IMR-90 (cell line): ENCODE results near the gene IGF2R. TPM values are rescaled to one million over a fixed set of nuclear protein-coding genes. Genes with fewer than 3 reads are reported as not detected.

Experiments used
- ATAC-seq: fragments of 200-7000 bp; cut with Tn5 transposase; 2 replicates; pipeline ENCODE4 v1.9.1; 2020; ENCODE audit warnings: low read depth, mild to moderate bottlenecking, moderate library complexity
- BruUV-seq: library from RNA; stranded (reverse); fragments of 400-500 nt; replicated peaks from 2 replicates; lab custom pipeline; 2021; lab: Mats Ljungman, UMichigan
- CTCF ChIA-PET: fragments of 300-600 bp; formaldehyde crosslinking; extraction: SDS; loops from one replicate; lab custom pipeline; 2021; ENCODE audit warnings: antibody characterized with exemption; lab: Yijun Ruan, JAX
- POLR2A ChIA-PET: fragments of 300-600 bp; sonication (Branson Sonifier 250); formaldehyde crosslinking; loops from one replicate; lab custom pipeline; 2022; ENCODE audit warnings: antibody characterized with exemption; ENCODE audit not compliant: unreplicated experiment; lab: Charles Lee
- DNase-seq: peaks from one replicate; pipeline ENCODE4 v3.0.0; 2013
- H2AFZ ChIP-seq: replicated peaks from 2 replicates; pipeline ENCODE3; 2013; ENCODE audit warnings: low read length, mild to moderate bottlenecking; ENCODE audit not compliant: poor library complexity
- H2AK5ac ChIP-seq: 2 replicates; pipeline ENCODE4 v1.6.1; 2013; ENCODE audit warnings: low read depth, low read length, inconsistent platforms
- H2AK9ac ChIP-seq: replicated peaks from 2 replicates; pipeline ENCODE3; 2013; ENCODE audit warnings: mild to moderate bottlenecking, low read depth, low read length, moderate library complexity; ENCODE audit not compliant: poor library complexity
- H2BK120ac ChIP-seq: 2 replicates; pipeline ENCODE4 v1.6.1; 2013; ENCODE audit warnings: low read depth, low read length, inconsistent platforms
- H2BK15ac ChIP-seq: 3 replicates; pipeline ENCODE4 v1.6.1; 2013; ENCODE audit warnings: low read depth, low read length, inconsistent platforms
- H2BK20ac ChIP-seq: 2 replicates; pipeline ENCODE4 v1.6.1; 2013; ENCODE audit warnings: low read depth, mild to moderate bottlenecking, inconsistent platforms, low read length, moderate library complexity
- H2BK5ac ChIP-seq: 2 replicates; pipeline ENCODE4 v1.6.1; 2013; ENCODE audit warnings: mild to moderate bottlenecking, low read depth, low read length, inconsistent platforms; ENCODE audit not compliant: poor library complexity, severe bottlenecking
- H3K14ac ChIP-seq: replicated peaks from 2 replicates; pipeline ENCODE4 v1.6.1; 2013; ENCODE audit warnings: low read depth, low read length, inconsistent platforms
- H3K18ac ChIP-seq: 2 replicates; pipeline ENCODE4 v1.6.1; 2013; ENCODE audit warnings: low read depth, low read length, control low read depth
- H3K23ac ChIP-seq: 2 replicates; pipeline ENCODE4 v1.6.1; 2013; ENCODE audit warnings: low read depth, low read length, inconsistent platforms
- H3K27ac ChIP-seq: 2 replicates; pipeline ENCODE4 v1.5.1; 2013; ENCODE audit warnings: mild to moderate bottlenecking, control low read depth, low read length; ENCODE audit not compliant: insufficient read depth
- H3K27me3 ChIP-seq: 2 replicates; pipeline ENCODE4 v1.6.1; 2013; ENCODE audit warnings: low read length; ENCODE audit not compliant: control insufficient read depth, insufficient read depth
- H3K36me3 ChIP-seq: 2 replicates; pipeline ENCODE4 v1.6.1; 2013; ENCODE audit warnings: low read length, mixed read lengths; ENCODE audit not compliant: control insufficient read depth, insufficient read depth
- H3K4ac ChIP-seq: 2 replicates; pipeline ENCODE4 v1.6.1; 2013; ENCODE audit warnings: low read depth, low read length, inconsistent platforms
- H3K4me1 ChIP-seq: 2 replicates; pipeline ENCODE4 v1.6.1; 2013; ENCODE audit warnings: low read length, mixed read lengths; ENCODE audit not compliant: control insufficient read depth, insufficient read depth
- H3K4me2 ChIP-seq: 2 replicates; pipeline ENCODE4 v1.6.1; 2013; ENCODE audit warnings: low read depth, mild to moderate bottlenecking, control low read depth, low read length, moderate library complexity
- H3K4me3 ChIP-seq: 2 replicates; pipeline ENCODE4 v1.5.1; 2013; ENCODE audit warnings: low read depth, mild to moderate bottlenecking, control low read depth, low read length, moderate library complexity; ENCODE audit not compliant: insufficient read depth
- H3K56ac ChIP-seq: 2 replicates; pipeline ENCODE4 v1.6.1; 2013; ENCODE audit warnings: low read length, inconsistent platforms; ENCODE audit not compliant: insufficient read depth; ENCODE audit errors: extremely low read depth
- H3K79me1 ChIP-seq, 2 experiments: 2 replicates each; pipeline ENCODE4 v1.6.1; 2013; ENCODE audit warnings: low read length in 2 of 2, inconsistent platforms in 1 of 2, low read depth in 1 of 2
- H3K9ac ChIP-seq: 2 replicates; pipeline ENCODE4 v1.6.1; 2013; ENCODE audit warnings: low read depth, low read length, control low read depth
- H3K9me1 ChIP-seq: 2 replicates; pipeline ENCODE4 v1.6.1; 2013; ENCODE audit warnings: low read length, inconsistent platforms; ENCODE audit not compliant: insufficient read depth
- H3K9me3 ChIP-seq: 2 replicates; pipeline ENCODE4 v1.6.1; 2013; ENCODE audit warnings: low read length; ENCODE audit not compliant: control insufficient read depth, insufficient read depth
- H4K20me1 ChIP-seq: 2 replicates; pipeline ENCODE4 v1.6.1; 2013; ENCODE audit warnings: low read length, inconsistent platforms; ENCODE audit not compliant: insufficient read depth
- H4K5ac ChIP-seq: 2 replicates; pipeline ENCODE4 v1.6.1; 2013; ENCODE audit warnings: mild to moderate bottlenecking, low read depth, low read length, control low read depth
- H4K8ac ChIP-seq, 2 experiments: 2 replicates each; pipeline ENCODE4 v1.6.1; 2013; ENCODE audit warnings: low read depth in 2 of 2, low read length in 2 of 2, control low read depth in 1 of 2, inconsistent platforms in 1 of 2
- H4K91ac ChIP-seq: 2 replicates; pipeline ENCODE4 v1.6.1; 2013; ENCODE audit warnings: low read depth, low read length, inconsistent platforms; ENCODE audit not compliant: insufficient read depth
- BHLHE40 ChIP-seq: fragments of 150-350 bp; IDR thresholded peaks from 2 replicates; pipeline ENCODE4 v1.6.1; 2016; ENCODE audit warnings: mild to moderate bottlenecking, low read depth, low read length
- CEBPB ChIP-seq: IDR thresholded peaks from 2 replicates; pipeline ENCODE4 v1.6.1; 2012; ENCODE audit warnings: low read depth, low read length, improper control_type of control experiment
- CHD1 ChIP-seq: IDR thresholded peaks from 2 replicates; pipeline ENCODE4 v1.6.1; 2012; ENCODE audit warnings: low read depth, low read length, improper control_type of control experiment
- CTCF ChIP-seq: conservative IDR thresholded peaks from 2 replicates; pipeline ENCODE4 v1.5.1; 2012; ENCODE audit warnings: mild to moderate bottlenecking, low read depth, low read length, improper control_type of control experiment
- ELK1 ChIP-seq: fragments of 150-350 bp; IDR thresholded peaks from 2 replicates; pipeline ENCODE4 v1.6.1; 2016; ENCODE audit warnings: low read depth, mild to moderate bottlenecking, low read length, moderate library complexity, borderline replicate concordance
- FOS ChIP-seq: fragments of 150-350 bp; IDR thresholded peaks from 2 replicates; pipeline ENCODE4 v1.6.1; 2016; ENCODE audit warnings: low read depth, low read length
- MAFK ChIP-seq: IDR thresholded peaks from 2 replicates; pipeline ENCODE4 v1.6.1; 2012; ENCODE audit warnings: low read depth, low read length, improper control_type of control experiment
- MAZ ChIP-seq: IDR thresholded peaks from 2 replicates; pipeline ENCODE4 v1.6.1; 2012; ENCODE audit warnings: low read depth, mild to moderate bottlenecking, low read length, improper control_type of control experiment, moderate library complexity, borderline replicate concordance
- MXI1 ChIP-seq: IDR thresholded peaks from 2 replicates; pipeline ENCODE4 v1.6.1; 2012; ENCODE audit warnings: low read depth, mild to moderate bottlenecking, low read length, moderate library complexity, borderline replicate concordance
- NFE2L2 ChIP-seq: fragments of 150-350 bp; IDR thresholded peaks from 2 replicates; pipeline ENCODE4 v1.6.1; 2016; ENCODE audit warnings: low read depth, mild to moderate bottlenecking, low read length
- POLR2A ChIP-seq: IDR thresholded peaks from 2 replicates; pipeline ENCODE4 v1.6.1; 2012; ENCODE audit warnings: mild to moderate bottlenecking, low read depth, low read length
- RAD21 ChIP-seq: IDR thresholded peaks from 2 replicates; pipeline ENCODE4 v1.6.1; 2012; ENCODE audit warnings: low read length, improper control_type of control experiment
- RCOR1 ChIP-seq: IDR thresholded peaks from 2 replicates; pipeline ENCODE4 v1.6.1; 2012; ENCODE audit warnings: mild to moderate bottlenecking, low read length, improper control_type of control experiment; ENCODE audit not compliant: insufficient replicate concordance
- RFX5 ChIP-seq: IDR thresholded peaks from 2 replicates; pipeline ENCODE4 v1.8.0; 2012; ENCODE audit warnings: low read depth, mild to moderate bottlenecking, low read length, moderate library complexity
- SMC3 ChIP-seq: fragments of 150-350 bp; IDR thresholded peaks from 2 replicates; pipeline ENCODE4 v1.6.1; 2016; ENCODE audit warnings: low read depth, mild to moderate bottlenecking, antibody characterized with exemption, low read length, moderate library complexity
- USF2 ChIP-seq: fragments of 150-350 bp; IDR thresholded peaks from 2 replicates; pipeline ENCODE4 v1.6.1; 2017; ENCODE audit warnings: mild to moderate bottlenecking, antibody characterized with exemption, low read length, low read depth
- WGBS, 2 experiments: methylation state at CpG; one replicate each; pipeline versions ENCODE4 v1.1.5 to v1.1.7; 2013; ENCODE audit warnings: missing lambda C conversion rate in 2 of 2; ENCODE audit not compliant: insufficient read length in 1 of 2; ENCODE audit errors: extremely low coverage in 2 of 2; 5-methylcytosine and 5-hydroxymethylcytosine counted together
- dilution Hi-C: fragments of 300-500 bp; cut with HindIII; formaldehyde crosslinking; loops from one replicate; pipeline ENCODE4 v1.14.3; 2018; ENCODE audit warnings: low sequenced_read_pairs; ENCODE audit not compliant: unreplicated experiment
- in situ Hi-C: fragments of 300-500 bp; cut with MboI; formaldehyde crosslinking; loops from 3 replicates; pipeline ENCODE4 v1.14.3; 2019; ENCODE audit warnings: low sequenced_read_pairs, inconsistent platforms, mixed read lengths
- intact Hi-C: fragments of 100-400 bp; cut with micrococcal nuclease; formaldehyde crosslinking; loops from 2 replicates; pipeline ENCODE4 v1.10.0; 2022
- polyA plus RNA-seq, 3 experiments: library from polyadenylated mRNA; depleted of rRNA; stranded (reverse); fragments of >200 nt; gene quantifications; 2 replicates each; pipeline ENCODE4 v1.2.3, GENCODE V29; 2012; ENCODE audit warnings: low replicate concordance in 1 of 3
- total RNA-seq: library from RNA; depleted of rRNA; stranded (reverse); fragments of >200 nt; gene quantifications from 2 replicates; pipeline ENCODE4 v1.2.3, GENCODE V29; 2012

The IGF2R gene
- total and polyA plus RNA-seq, 2 of the 4 experiments (the other 2 are of a cell fraction): 33.2 to 41.4 TPM

- TSS peak; percentile 98 for BruUV-seq
- Histone ChIP-seq H2AK9ac (no peak overlapping the region), H3K56ac (no peak overlapping the region), H4K20me1 (no peaks in the 10 kb centered on the region; the same call in 1 of the 2 replicates), H3K4me1 (peaks cover 14% of the 10 kb centered on the region), H3K9ac (no peak overlapping the region), H3K27ac (no peak overlapping the region), H3K27me3 (no peaks in the 10 kb centered on the region), H3K9me1 (peaks cover 10% of the 10 kb centered on the region), H3K9me3 (no peaks in the 10 kb centered on the region), H2BK15ac (no peak overlapping the region), H3K36me3 (peaks cover 61% of the 10 kb centered on the region), H3K79me1 (peaks cover 5 to 7% of the 10 kb centered on the region in 2 experiments), H3K23ac (no peak overlapping the region), H2BK20ac (no peak overlapping the region), H3K14ac (no peak overlapping the region), H2BK5ac (no peak overlapping the region), H2BK120ac (no peak overlapping the region), H3K4me3 (no peak overlapping the region), H4K8ac (no peak overlapping the region), H2AFZ (no peak overlapping the region), H3K4me2 (no peak overlapping the region), H4K5ac (no peak overlapping the region), H3K18ac (no peak overlapping the region), H4K91ac (no peak overlapping the region), H3K4ac (no peak overlapping the region), H2AK5ac (no peak overlapping the region)
- in situ Hi-C loops (no loop called here), intact Hi-C loops (no loop called here), dilution Hi-C loops (no loop called here)
- TF ChIP-seq POLR2A: no peak
- TF ChIP-seq USF2: no peak
- TF ChIP-seq RCOR1: no peak
- no peak for TF ChIP-seq NFE2L2
- TF ChIP-seq SMC3: no peak
- TF ChIP-seq BHLHE40: no peak
- no peak for TF ChIP-seq MAFK
- no peak for TF ChIP-seq MXI1
- TF ChIP-seq MAZ: no peak
- TF ChIP-seq RFX5: no peak
- TF ChIP-seq ELK1: no peak
- TF ChIP-seq CTCF: no peak
- no peak for TF ChIP-seq FOS
- TF ChIP-seq CHD1: no peak
- TF ChIP-seq RAD21: no peak
- no peak for TF ChIP-seq CEBPB
- 93% methylated on average over 2 of the region's 9 CpGs; no CpG with 5 or more reads in 1 of the 2 experiments for WGBS, 2 experiments
- CTCF ChIA-PET: interaction anchor here (1.8 kb wide), 1 partner anchor 15 kb away, joined by 7 read pairs; no protein-coding TSS in a partner anchor
- POLR2A ChIA-PET: no interaction called here
- DNase-seq (no peak), ATAC-seq (no peak)
These were observed 104.4 kb downstream of the IGF2R start for GRCh38 chr6:160073272-160073671.
